GM19193 (cell line): Measurements from ENCODE around the gene ADAMTS16.

Source experiments
- POLR2A ChIP-seq: IDR thresholded peaks from 4 replicates; pipeline ENCODE4 v1.6.1; 2011; ENCODE audit not compliant: insufficient read depth, insufficient read length; ENCODE audit errors: extremely low read depth

The ADAMTS16 gene

GRCh38 chr5:5271786-5272321 is 131.7 kb downstream of the ADAMTS16 start:
- no peak for TF ChIP-seq POLR2A

- no peak for TF ChIP-seq POLR2A
Measured at GRCh38 chr5:5273398-5273797, 133.3 kb downstream of the ADAMTS16 start.

- no peak for TF ChIP-seq POLR2A
Measured at GRCh38 chr5:5273976-5274375, 133.8 kb downstream of the ADAMTS16 start.

- no peak for TF ChIP-seq POLR2A
Measured at GRCh38 chr5:5275211-5275610, 135.1 kb downstream of the ADAMTS16 start.

- no peak for TF ChIP-seq POLR2A
Measured at GRCh38 chr5:5276430-5276829, 136.3 kb downstream of the ADAMTS16 start.

- no peak for TF ChIP-seq POLR2A
Measured at GRCh38 chr5:5276951-5277517, 136.9 kb downstream of the ADAMTS16 start.

GRCh38 chr5:5278201-5278814 is 138.2 kb downstream of the ADAMTS16 start:
- TF ChIP-seq POLR2A: no peak

- TF ChIP-seq POLR2A: no peak
Measured at GRCh38 chr5:5278815-5279381, 138.8 kb downstream of the ADAMTS16 start.

- TF ChIP-seq POLR2A: no peak
Measured at GRCh38 chr5:5285906-5286305, 145.8 kb downstream of the ADAMTS16 start.

- no peak for TF ChIP-seq POLR2A
Measured at GRCh38 chr5:5287419-5287818, 147.3 kb downstream of the ADAMTS16 start.

- TF ChIP-seq POLR2A: no peak
Measured at GRCh38 chr5:5288201-5288600, 148.1 kb downstream of the ADAMTS16 start.

- no peak for TF ChIP-seq POLR2A
Measured at GRCh38 chr5:5289537-5289936, 149.4 kb downstream of the ADAMTS16 start.

GRCh38 chr5:5290674-5291334 is 150.7 kb downstream of the ADAMTS16 start:
- TF ChIP-seq POLR2A: no peak

- TF ChIP-seq POLR2A: no peak
Measured at GRCh38 chr5:5291357-5291756, 151.2 kb downstream of the ADAMTS16 start.

- TF ChIP-seq POLR2A: no peak
Measured at GRCh38 chr5:5293029-5293428, 152.9 kb downstream of the ADAMTS16 start.

GRCh38 chr5:5294429-5294828 is 154.3 kb downstream of the ADAMTS16 start:
- TF ChIP-seq POLR2A: no peak
